ENCODE measurements around the gene KLK15. TPM values are rescaled to one million over a fixed set of nuclear protein-coding genes. Genes with fewer than 3 reads are reported as not detected.
A peak's percentile ranks its signal among the peaks of the same experiment; 100 is the strongest.
"Not testable (repeated sequence)": the region's sequence is repeated elsewhere in the genome, so short reads cannot be mapped to it uniquely, and the experiment has no call there.

KLK15 gene
- total RNA-seq, 1 donor from 2014 or later = not detected

- TF ChIP-seq, protein P1, sequence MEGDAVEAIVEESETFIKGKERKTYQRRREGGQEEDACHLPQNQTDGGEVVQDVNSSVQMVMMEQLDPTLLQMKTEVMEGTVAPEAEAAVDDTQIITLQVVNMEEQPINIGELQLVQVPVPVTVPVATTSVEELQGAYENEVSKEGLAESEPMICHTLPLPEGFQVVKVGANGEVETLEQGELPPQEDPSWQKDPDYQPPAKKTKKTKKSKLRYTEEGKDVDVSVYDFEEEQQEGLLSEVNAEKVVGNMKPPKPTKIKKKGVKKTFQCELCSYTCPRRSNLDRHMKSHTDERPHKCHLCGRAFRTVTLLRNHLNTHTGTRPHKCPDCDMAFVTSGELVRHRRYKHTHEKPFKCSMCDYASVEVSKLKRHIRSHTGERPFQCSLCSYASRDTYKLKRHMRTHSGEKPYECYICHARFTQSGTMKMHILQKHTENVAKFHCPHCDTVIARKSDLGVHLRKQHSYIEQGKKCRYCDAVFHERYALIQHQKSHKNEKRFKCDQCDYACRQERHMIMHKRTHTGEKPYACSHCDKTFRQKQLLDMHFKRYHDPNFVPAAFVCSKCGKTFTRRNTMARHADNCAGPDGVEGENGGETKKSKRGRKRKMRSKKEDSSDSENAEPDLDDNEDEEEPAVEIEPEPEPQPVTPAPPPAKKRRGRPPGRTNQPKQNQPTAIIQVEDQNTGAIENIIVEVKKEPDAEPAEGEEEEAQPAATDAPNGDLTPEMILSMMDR (IDR thresholded peaks at IDR 0.05; ENCODE audit: insufficient read depth, low read length, poor library complexity, severe bottlenecking) = no peak
- Histone ChIP-seq H3K27me3 (ENCODE audit: control insufficient read depth, insufficient read depth, low read length) (peaks cover 28% of the 10 kb centered on the region), H3K36me3 (ENCODE audit: control insufficient read depth, insufficient read depth, low read length) (no peaks in the 10 kb centered on the region), H3K4me3 (ENCODE audit: low read depth, low read length) (no peak overlapping the region)
- DNase-seq (ENCODE audit: low read depth) = no peak
These were observed 18.5 kb downstream of the KLK15 start for GRCh38 chr19:50814883-50815282.

DNA sequence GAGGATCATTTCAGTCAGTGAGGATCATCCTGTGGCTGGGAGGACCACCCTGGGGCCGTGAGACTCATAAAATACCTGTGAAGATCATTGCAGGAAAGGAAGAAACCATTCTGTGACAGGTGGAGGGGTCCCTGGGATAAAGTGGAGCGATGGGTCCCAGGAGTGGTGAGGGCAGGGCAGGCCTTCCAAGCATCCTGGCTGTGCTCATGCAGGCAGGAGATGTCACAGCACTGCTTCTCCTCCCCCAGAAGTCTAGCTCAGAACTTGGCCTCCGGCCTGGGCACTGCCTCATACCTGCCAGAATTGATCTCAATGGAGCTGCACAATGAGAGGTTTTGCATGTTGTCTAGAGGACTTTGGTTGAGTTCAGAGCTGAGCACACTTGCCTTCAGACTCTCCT lies 20.9 kb downstream of the KLK15 start:
- Histone ChIP-seq H3K36me3 (ENCODE audit: control insufficient read depth, insufficient read depth, low read length) (no peaks in the 10 kb centered on the region), H3K27me3 (ENCODE audit: control insufficient read depth, insufficient read depth, low read length) (peaks cover 5% of the 10 kb centered on the region), H3K4me3 (ENCODE audit: low read depth, low read length) (no peak overlapping the region)
- DNase-seq (ENCODE audit: low read depth) = no peak
- TF ChIP-seq, protein P1 (IDR thresholded peaks at IDR 0.05; ENCODE audit: insufficient read depth, low read length, poor library complexity, severe bottlenecking) = no peak

DNA sequence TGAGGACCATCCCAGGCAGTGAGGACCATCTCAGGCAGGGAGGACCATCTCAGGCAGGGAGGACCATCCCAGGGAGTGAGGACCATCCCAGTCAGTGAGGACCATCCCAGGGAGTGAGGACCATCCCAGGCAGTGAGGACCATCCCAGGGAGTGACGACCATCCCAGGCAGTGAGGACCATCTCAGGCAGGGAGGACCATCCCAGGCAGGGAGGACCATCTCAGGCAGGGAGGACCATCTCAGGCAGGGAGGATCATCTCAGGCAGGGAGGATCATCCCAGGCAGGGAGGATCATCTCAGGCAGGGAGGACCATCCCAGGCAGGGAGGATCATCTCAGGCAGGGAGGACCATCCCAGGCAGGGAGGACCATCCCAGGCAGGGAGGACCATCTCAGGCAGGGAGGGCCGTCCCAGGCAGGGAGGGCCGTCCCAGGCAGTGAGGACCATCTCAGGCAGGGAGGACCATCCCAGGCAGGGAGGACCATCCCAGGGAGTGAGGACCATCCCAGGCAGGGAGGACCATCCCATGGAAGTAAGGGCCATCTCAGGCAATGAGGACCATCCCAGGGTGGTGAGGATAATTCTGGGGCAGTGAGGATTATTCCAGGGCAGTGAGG lies 21.6 kb downstream of the KLK15 start:
- not testable (repeated sequence) for DNase-seq (ENCODE audit: low read depth); H3K4me3 ChIP-seq (ENCODE audit: low read depth, low read length); H3K36me3 ChIP-seq (ENCODE audit: control insufficient read depth, insufficient read depth, low read length); H3K27me3 ChIP-seq (ENCODE audit: control insufficient read depth, insufficient read depth, low read length)

GRCh38 chr19:50808856-50809255 lies 24.5 kb downstream of the KLK15 start:
- H3K27me3 ChIP-seq (ENCODE audit: control insufficient read depth, insufficient read depth, low read length) = no peaks in the 10 kb centered on the region
- H3K4me3 ChIP-seq (ENCODE audit: low read depth, low read length) = no peak overlapping the region
- TF ChIP-seq, protein P1 (IDR thresholded peaks at IDR 0.05; ENCODE audit: insufficient read depth, low read length, poor library complexity, severe bottlenecking) = no peak
- DNase-seq (ENCODE audit: low read depth) = no peak
- H3K36me3 ChIP-seq (ENCODE audit: control insufficient read depth, insufficient read depth, low read length) = no peaks in the 10 kb centered on the region

- peak; percentile 88 for DNase-seq (ENCODE audit: low read depth)
- TF ChIP-seq, protein P1 (IDR thresholded peaks at IDR 0.05; ENCODE audit: insufficient read depth, low read length, poor library complexity, severe bottlenecking) = no peak
- Histone ChIP-seq H3K36me3 (ENCODE audit: control insufficient read depth, insufficient read depth, low read length) (peaks cover 3% of the 10 kb centered on the region), H3K4me3 (ENCODE audit: low read depth, low read length) (peak overlapping the region; percentile 93), H3K27me3 (ENCODE audit: control insufficient read depth, insufficient read depth, low read length) (no peaks in the 10 kb centered on the region)
These were observed 28.7 kb downstream of the KLK15 start for GRCh38 chr19:50804420-50805272.

DNA sequence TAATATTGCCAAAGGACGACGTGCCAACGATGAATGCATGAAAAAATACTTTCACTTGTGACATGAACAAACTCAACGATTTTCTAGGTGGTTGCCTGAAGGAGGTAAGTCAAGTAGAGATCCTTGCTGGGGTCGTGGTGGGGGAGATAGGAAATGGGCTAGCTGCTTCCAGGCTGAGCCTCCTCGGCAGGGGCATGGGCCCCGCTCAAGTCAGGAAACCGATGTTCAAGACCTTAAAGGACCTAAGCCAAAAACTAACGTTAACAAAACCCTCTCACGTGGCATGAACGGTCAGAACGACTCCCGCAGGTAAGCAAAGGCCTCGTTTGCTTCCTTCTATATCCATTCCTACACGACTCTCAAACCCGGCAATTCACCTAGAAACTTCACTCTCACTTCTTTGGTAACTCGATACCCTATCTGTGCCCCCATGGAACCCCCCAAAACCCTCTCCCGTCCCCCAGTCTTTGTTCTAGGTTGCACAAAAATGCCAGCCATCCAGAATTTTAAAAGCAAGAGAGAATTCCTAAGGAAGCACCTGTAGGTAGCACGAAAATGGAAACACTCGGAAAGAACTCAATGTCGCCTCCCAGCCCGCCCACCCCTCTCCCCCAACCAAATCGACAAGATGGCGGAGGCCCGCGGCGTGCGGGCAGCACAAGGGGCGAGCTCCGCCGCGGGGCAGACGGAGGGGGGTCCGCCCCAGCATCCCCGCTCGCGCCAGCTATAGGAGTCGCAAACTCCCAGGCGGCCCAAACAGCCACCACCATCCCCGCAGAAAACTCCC lies 29.5 kb downstream of the KLK15 start:
- DNase-seq (ENCODE audit: low read depth) = no peak
- no peaks in the 10 kb centered on the region for H3K27me3 ChIP-seq (ENCODE audit: control insufficient read depth, insufficient read depth, low read length)
- H3K4me3 ChIP-seq (ENCODE audit: low read depth, low read length) = peak overlapping the region; percentile 93
- TF ChIP-seq, protein P1 (IDR thresholded peaks at IDR 0.05; ENCODE audit: insufficient read depth, low read length, poor library complexity, severe bottlenecking) = no peak
- H3K36me3 ChIP-seq (ENCODE audit: control insufficient read depth, insufficient read depth, low read length) = peaks cover 3% of the 10 kb centered on the region

Data from kidney epithelial cell (primary cell).